Breast epithelium (tissue), 4 donors: ENCODE measurements around the gene PAK6. TPM values are rescaled to one million over a fixed set of nuclear protein-coding genes. Genes with fewer than 3 reads are reported as not detected.
A peak's percentile ranks its signal among the peaks of the same experiment; 100 is the strongest.

Experiments
- DNase-seq, 2 donors: peaks; one replicate each; pipeline ENCODE4 v3.0.0-alpha.2; 2019; ENCODE audit warnings: low spot score in 2 of 2
- H3K27ac ChIP-seq, 2 donors: fragments of 200-600 bp; sonication (generic) in 1 of 2; one replicate each; pipeline ENCODE4 v1.5.1; 2016 to 2019; ENCODE audit warnings: mild to moderate bottlenecking in 1 of 2
- H3K27me3 ChIP-seq, 2 donors: fragments of 200-600 bp; sonication (generic) in 1 of 2; one replicate each; pipeline versions ENCODE4 v1.5.1 to v1.6.0; 2017 to 2019; ENCODE audit warnings: control low read depth in 1 of 2, mild to moderate bottlenecking in 1 of 2
- H3K36me3 ChIP-seq: fragments of 200-600 bp; one replicate; pipeline ENCODE4 v1.5.1; 2019
- H3K4me1 ChIP-seq, 2 donors: fragments of 200-600 bp; sonication (generic); one replicate each; pipeline ENCODE4 v1.5.1; 2016 to 2019; ENCODE audit warnings: control low read depth in 1 of 2
- H3K4me3 ChIP-seq, 3 donors: fragments of 200-600 bp; sonication (generic); 1 replicate in 2 of 3; 2 replicates in 1 of 3; pipeline ENCODE4 v1.5.1; 2016 to 2019; ENCODE audit warnings: mild to moderate bottlenecking in 3 of 3, moderate library complexity in 2 of 3
- H3K9me3 ChIP-seq, 2 donors: fragments of 200-600 bp; sonication (generic) in 1 of 2; one replicate each; pipeline ENCODE4 v1.5.1; 2016 to 2019; ENCODE audit warnings: control low read depth in 1 of 2
- POLR2A ChIP-seq: fragments of 450-650 bp; IDR thresholded peaks from one replicate; pipeline ENCODE4 v1.6.1; 2016; ENCODE audit warnings: antibody characterized with exemption, mild to moderate bottlenecking, moderate library complexity
- POLR2AphosphoS5 ChIP-seq, 3 donors: sonication (generic); formaldehyde crosslinking; IDR thresholded peaks; one replicate each; pipeline ENCODE4 v1.6.1; 2017; ENCODE audit warnings: antibody characterized with exemption in 3 of 3
- intact Hi-C: fragments of 100-400 bp; cut with DNase I; formaldehyde crosslinking; loops from one replicate; pipeline ENCODE4 v1.15.1; 2023; ENCODE audit warnings: low total_unique reads
- total RNA-seq, 3 donors: library from RNA; depleted of rRNA; stranded (reverse); fragments of >200 nt; gene quantifications; one replicate each; pipeline ENCODE4 v1.1.0, GENCODE V29; 2016
- TF ChIP-seq, protein P1 (sequence below), 3 donors: fragments of 450-650 bp; IDR thresholded peaks; one replicate each; pipeline ENCODE4 v1.5.1; 2016 to 2017; ENCODE audit warnings: antibody characterized with exemption in 3 of 3, mild to moderate bottlenecking in 3 of 3, moderate library complexity in 3 of 3

PAK6 gene
- total RNA-seq, 3 donors from 2014 or later, result 0.80 to 11.0 (median 9.5) TPM

DNA sequence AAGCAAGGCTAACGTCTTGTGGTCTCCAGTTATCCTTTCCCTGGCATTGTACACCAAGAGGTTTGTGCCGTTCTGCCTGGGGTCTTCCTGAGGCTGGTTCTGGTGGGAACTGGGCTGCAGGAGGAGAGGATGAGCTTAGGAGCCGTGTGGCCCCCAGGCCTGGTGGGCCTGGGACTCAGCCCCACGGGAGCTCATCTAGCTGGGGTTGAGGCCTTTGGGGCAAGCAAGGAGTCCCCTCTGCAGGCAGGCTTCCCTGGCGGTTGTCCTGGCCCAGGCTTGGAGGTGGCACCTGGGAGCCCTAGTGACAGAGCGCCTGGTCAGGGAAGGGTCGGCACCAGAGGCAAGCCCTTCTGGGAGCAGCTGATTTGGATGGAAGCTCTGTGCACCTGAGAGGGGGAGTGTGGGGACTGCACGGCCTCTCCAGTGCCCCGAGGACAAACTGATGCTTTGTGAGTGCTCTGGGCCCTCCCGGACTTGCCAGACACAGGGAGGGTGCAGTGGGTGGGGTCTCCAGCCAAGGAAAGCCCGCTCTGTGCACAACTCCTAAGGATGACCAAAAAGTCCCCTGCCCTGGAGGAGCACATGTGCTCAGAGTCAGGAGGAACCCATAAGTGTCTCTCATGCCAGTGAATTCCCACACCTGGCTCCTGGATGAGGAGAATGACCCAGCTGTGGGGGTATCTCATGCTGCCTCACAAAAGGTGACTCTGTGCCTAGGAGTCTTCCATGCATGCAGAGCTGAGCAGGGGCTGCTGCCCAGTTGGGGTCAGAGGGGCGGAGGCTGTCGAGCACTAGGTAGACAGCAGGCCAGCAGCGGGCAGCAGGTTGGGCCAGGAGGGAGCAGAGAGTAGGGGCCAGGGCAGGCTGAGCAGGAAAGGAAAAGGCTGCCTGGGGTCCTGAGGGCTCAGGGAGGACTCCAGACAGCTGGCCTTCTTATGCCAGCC is 2.7 kb downstream of the PAK6 start:
- H3K4me3 ChIP-seq, result peak overlapping the region in 2 of 3 donors; percentile 48 to 52
- peaks cover 4 to 22% of the 10 kb centered on the region in 2 donors for H3K4me1 ChIP-seq
- H3K9me3 ChIP-seq, result no peaks in the 10 kb centered on the region
- H3K27me3 ChIP-seq, result no peaks in the 10 kb centered on the region
- TF ChIP-seq POLR2A (no peak), POLR2AphosphoS5 (IDR thresholded peaks at IDR 0.05) (no peak)
- TF ChIP-seq, protein P1, sequence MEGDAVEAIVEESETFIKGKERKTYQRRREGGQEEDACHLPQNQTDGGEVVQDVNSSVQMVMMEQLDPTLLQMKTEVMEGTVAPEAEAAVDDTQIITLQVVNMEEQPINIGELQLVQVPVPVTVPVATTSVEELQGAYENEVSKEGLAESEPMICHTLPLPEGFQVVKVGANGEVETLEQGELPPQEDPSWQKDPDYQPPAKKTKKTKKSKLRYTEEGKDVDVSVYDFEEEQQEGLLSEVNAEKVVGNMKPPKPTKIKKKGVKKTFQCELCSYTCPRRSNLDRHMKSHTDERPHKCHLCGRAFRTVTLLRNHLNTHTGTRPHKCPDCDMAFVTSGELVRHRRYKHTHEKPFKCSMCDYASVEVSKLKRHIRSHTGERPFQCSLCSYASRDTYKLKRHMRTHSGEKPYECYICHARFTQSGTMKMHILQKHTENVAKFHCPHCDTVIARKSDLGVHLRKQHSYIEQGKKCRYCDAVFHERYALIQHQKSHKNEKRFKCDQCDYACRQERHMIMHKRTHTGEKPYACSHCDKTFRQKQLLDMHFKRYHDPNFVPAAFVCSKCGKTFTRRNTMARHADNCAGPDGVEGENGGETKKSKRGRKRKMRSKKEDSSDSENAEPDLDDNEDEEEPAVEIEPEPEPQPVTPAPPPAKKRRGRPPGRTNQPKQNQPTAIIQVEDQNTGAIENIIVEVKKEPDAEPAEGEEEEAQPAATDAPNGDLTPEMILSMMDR (IDR thresholded peaks at IDR 0.05), result no peak
- peak in 1 of 2 donors; percentile 16 for DNase-seq
- no peaks in the 10 kb centered on the region for H3K36me3 ChIP-seq
- peak overlapping the region; percentile 82 to 83 for H3K27ac ChIP-seq
- intact Hi-C loops, result loop anchor here (2.0 kb wide), 1 partner anchor 17 kb away; no protein-coding TSS in a partner anchor

DNA sequence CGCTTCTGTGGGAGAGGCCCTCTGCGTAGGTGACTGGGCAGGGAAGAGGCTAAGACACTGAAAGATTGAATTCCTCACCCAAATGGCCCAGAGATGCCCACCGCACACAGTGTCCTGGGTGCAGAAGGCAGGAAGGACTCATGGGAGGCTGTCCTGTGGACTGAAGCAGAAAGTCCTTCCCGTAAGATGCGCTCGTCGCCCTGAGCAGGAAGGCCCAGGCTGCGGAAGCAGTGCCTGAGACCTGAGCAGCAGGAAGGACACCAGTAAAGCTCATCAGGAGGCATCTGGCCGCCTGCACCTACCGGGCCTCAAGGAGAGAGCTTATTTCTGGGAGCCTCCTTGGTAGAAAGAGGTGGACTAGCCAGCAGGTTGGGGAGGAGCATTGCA is 3.3 kb downstream of the PAK6 start:
- TF ChIP-seq POLR2AphosphoS5 (IDR thresholded peaks at IDR 0.05), result no peak
- TF ChIP-seq, protein P1 (IDR thresholded peaks at IDR 0.05), result no peak
- no peak for TF ChIP-seq POLR2A
- no peak for DNase-seq
- Histone ChIP-seq H3K36me3 (no peaks in the 10 kb centered on the region), H3K4me1 (peaks cover 4 to 22% of the 10 kb centered on the region in 2 donors), H3K9me3 (no peaks in the 10 kb centered on the region), H3K27ac (no peak overlapping the region), H3K4me3 (no peak overlapping the region), H3K27me3 (no peaks in the 10 kb centered on the region)
- intact Hi-C loops, result loop anchor here (2.0 kb wide), 1 partner anchor 17 kb away; no protein-coding TSS in a partner anchor

DNA sequence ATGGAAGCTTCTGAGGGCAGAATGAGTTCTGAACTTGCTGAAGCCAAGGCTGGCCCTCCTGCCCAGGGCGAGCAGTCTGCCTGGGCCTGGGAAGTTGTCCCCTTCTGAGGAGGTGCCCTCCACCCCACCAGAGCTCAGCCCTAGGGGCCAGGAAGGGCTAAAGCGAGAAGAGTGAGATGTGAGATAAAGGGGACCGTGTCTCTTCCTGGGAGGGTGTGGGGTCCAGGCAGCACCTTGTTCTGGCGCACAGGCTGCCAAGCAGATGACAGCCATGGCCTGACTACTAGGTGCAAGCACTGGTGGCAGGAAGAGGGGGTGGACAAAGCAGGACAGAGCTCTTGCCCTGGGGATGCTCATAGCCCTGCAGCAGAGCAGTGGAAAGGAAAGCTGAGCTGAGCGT is 3.7 kb downstream of the PAK6 start:
- H3K27ac ChIP-seq, result no peak overlapping the region
- no peaks in the 10 kb centered on the region for H3K36me3 ChIP-seq
- intact Hi-C loops, result loop anchor here (2.0 kb wide), 1 partner anchor 18 kb away; no protein-coding TSS in a partner anchor
- TF ChIP-seq POLR2A (no peak), POLR2AphosphoS5 (IDR thresholded peaks at IDR 0.05) (no peak)
- TF ChIP-seq, protein P1 (IDR thresholded peaks at IDR 0.05), result no peak
- DNase-seq, result no peak
- no peak overlapping the region for H3K4me3 ChIP-seq
- no peaks in the 10 kb centered on the region for H3K27me3 ChIP-seq
- peaks cover 4 to 22% of the 10 kb centered on the region in 2 donors for H3K4me1 ChIP-seq
- H3K9me3 ChIP-seq, result no peaks in the 10 kb centered on the region

DNA sequence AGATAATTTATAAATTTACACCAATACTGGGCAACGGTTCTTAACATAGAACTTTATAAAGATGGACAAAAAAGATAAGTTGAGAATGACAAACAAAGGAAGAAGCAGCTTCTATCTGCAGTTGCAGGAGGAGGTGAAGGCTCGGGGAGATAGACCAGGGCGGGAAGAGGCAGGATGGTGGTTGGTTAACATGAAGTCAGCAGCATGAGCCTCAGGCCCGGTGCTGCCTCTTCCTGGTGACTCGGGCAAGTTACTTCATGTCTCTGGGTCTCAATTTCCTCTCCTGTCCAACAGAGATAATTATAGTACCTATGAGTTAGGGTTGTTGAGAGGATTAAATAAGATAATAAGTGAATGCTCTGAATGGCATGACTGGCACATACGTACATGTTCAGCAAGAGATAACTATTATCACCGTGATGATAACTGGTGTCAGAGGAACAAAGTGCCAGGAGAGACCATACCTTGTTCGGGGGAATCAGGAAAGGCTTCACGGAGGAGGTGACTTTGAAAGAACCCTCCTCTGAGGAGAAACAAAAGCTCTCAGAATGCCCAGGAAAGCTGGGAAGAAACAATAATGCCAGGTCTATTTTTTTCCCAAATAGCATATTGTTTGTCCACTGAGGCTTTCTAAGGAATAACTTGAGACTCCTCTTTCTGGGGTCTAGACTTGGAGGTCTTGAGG is 4.4 kb downstream of the PAK6 start:
- no peak for DNase-seq
- H3K36me3 ChIP-seq, result no peaks in the 10 kb centered on the region
- intact Hi-C loops, result loop anchor here (2.0 kb wide), 1 partner anchor 18 kb away; no protein-coding TSS in a partner anchor
- H3K27me3 ChIP-seq, result no peaks in the 10 kb centered on the region
- no peak overlapping the region for H3K27ac ChIP-seq
- H3K9me3 ChIP-seq, result no peaks in the 10 kb centered on the region
- H3K4me3 ChIP-seq, result no peak overlapping the region
- TF ChIP-seq, protein P1 (IDR thresholded peaks at IDR 0.05), result no peak
- no peak for TF ChIP-seq POLR2A
- TF ChIP-seq POLR2AphosphoS5 (IDR thresholded peaks at IDR 0.05), result no peak
- peaks cover 4 to 22% of the 10 kb centered on the region in 2 donors for H3K4me1 ChIP-seq
